GM23338 (cell line): ENCODE results near the gene HNRNPF. TPM values are rescaled to one million over a fixed set of nuclear protein-coding genes. Genes with fewer than 3 reads are reported as not detected.

Experiments
- ATAC-seq: fragments of 200-7000 bp; cut with Tn5 transposase; 3 replicates; pipeline ENCODE4 v1.9.1; 2020
- DNase-seq: peaks from one replicate; pipeline ENCODE4 v3.0.0-alpha.2; 2015; ENCODE audit warnings: low spot score
- H2AFZ ChIP-seq: fragments of 200-600 bp; sonication (generic); 2 replicates; pipeline ENCODE4 v1.8.0; 2016; ENCODE audit warnings: antibody characterized with exemption, mild to moderate bottlenecking, moderate library complexity
- H3F3A ChIP-seq: fragments of 200-600 bp; sonication (generic); replicated peaks from 2 replicates; pipeline ENCODE4 v1.8.0; 2017; ENCODE audit warnings: antibody characterized with exemption, mixed run types, low read depth
- H3K27ac ChIP-seq: fragments of 200-600 bp; sonication (generic); 2 replicates; pipeline ENCODE4 v1.6.1; 2016; ENCODE audit warnings: low read depth
- H3K27me3 ChIP-seq: fragments of 200-600 bp; sonication (generic); 2 replicates; pipeline ENCODE4 v1.8.0; 2016; ENCODE audit warnings: mild to moderate bottlenecking, mixed run types, moderate library complexity; ENCODE audit not compliant: insufficient read depth
- H3K36me3 ChIP-seq: fragments of 200-600 bp; sonication (generic); 2 replicates; pipeline ENCODE4 v1.8.0; 2016; ENCODE audit warnings: mild to moderate bottlenecking; ENCODE audit not compliant: insufficient read depth
- H3K4me1 ChIP-seq: fragments of 200-600 bp; sonication (generic); 2 replicates; pipeline ENCODE4 v1.8.0; 2016; ENCODE audit warnings: mild to moderate bottlenecking, moderate library complexity; ENCODE audit not compliant: insufficient read depth
- H3K4me2 ChIP-seq: fragments of 200-600 bp; sonication (generic); 2 replicates; pipeline ENCODE4 v1.7.1; 2017; ENCODE audit warnings: mixed run types
- H3K4me3 ChIP-seq: fragments of 200-600 bp; sonication (generic); 2 replicates; pipeline ENCODE4 v1.6.1; 2016; ENCODE audit warnings: mixed run types
- H3K79me2 ChIP-seq: fragments of 200-600 bp; sonication (generic); replicated peaks from 2 replicates; pipeline ENCODE4 v1.8.0; 2017; ENCODE audit warnings: mild to moderate bottlenecking; ENCODE audit not compliant: insufficient read depth
- H3K9me2 ChIP-seq: fragments of 200-600 bp; sonication (generic); 2 replicates; pipeline ENCODE4 v1.8.0; 2017; ENCODE audit not compliant: insufficient read depth
- H4K20me1 ChIP-seq: fragments of 200-600 bp; sonication (generic); replicated peaks from 2 replicates; pipeline ENCODE4 v1.8.0; 2017; ENCODE audit warnings: mild to moderate bottlenecking; ENCODE audit not compliant: insufficient read depth
- H3K27ac Mint-ChIP-seq: 2 replicates; pipeline ENCODE4 v1.8.0; 2020; ENCODE audit warnings: inconsistent platforms, mild to moderate bottlenecking, moderate library complexity, mixed read lengths
- H3K27me3 Mint-ChIP-seq: 3 replicates; pipeline ENCODE4 v1.8.0; 2022; ENCODE audit warnings: low read depth, mild to moderate bottlenecking, moderate library complexity, mixed read lengths, inconsistent platforms; ENCODE audit not compliant: insufficient read depth, poor library complexity
- H3K36me3 Mint-ChIP-seq: 3 replicates; pipeline ENCODE4 v1.8.0; 2021; ENCODE audit warnings: low read depth, mild to moderate bottlenecking, inconsistent platforms, moderate library complexity, mixed read lengths
- H3K4me1 Mint-ChIP-seq: 3 replicates; pipeline ENCODE4 v1.8.0; 2020; ENCODE audit warnings: mild to moderate bottlenecking, inconsistent platforms, mixed read lengths
- H3K4me3 Mint-ChIP-seq: 3 replicates; pipeline ENCODE4 v1.8.0; 2021; ENCODE audit warnings: moderate library complexity, mild to moderate bottlenecking, inconsistent platforms, mixed read lengths
- H3K9me3 Mint-ChIP-seq: 3 replicates; pipeline ENCODE4 v1.8.0; 2020; ENCODE audit warnings: moderate library complexity, mild to moderate bottlenecking, inconsistent platforms, mixed read lengths
- CTCF ChIP-seq, 2 experiments: fragments of 200-600 bp in 1 of 2; sonication (generic) in 1 of 2; conservative IDR thresholded peaks; 2 replicates each; pipeline versions ENCODE4 v1.5.1 to v1.6.1; 2016 to 2017; ENCODE audit warnings: antibody characterized with exemption in 2 of 2, low read depth in 2 of 2, mild to moderate bottlenecking in 2 of 2, moderate library complexity in 1 of 2
- ETS1 ChIP-seq: IDR thresholded peaks from 2 replicates; pipeline ENCODE4 v1.6.1; 2016; ENCODE audit warnings: antibody characterized with exemption
- NANOG ChIP-seq: IDR thresholded peaks from 2 replicates; pipeline ENCODE4 v1.6.1; 2016; ENCODE audit warnings: antibody characterized with exemption, borderline replicate concordance
- POLR2AphosphoS5 ChIP-seq: IDR thresholded peaks from 2 replicates; pipeline ENCODE4 v1.6.1; 2016; ENCODE audit warnings: antibody characterized with exemption, low read depth
- REST ChIP-seq: IDR thresholded peaks from one replicate; pipeline ENCODE4 v1.6.1; 2018; ENCODE audit warnings: antibody characterized with exemption; ENCODE audit not compliant: unreplicated experiment
- ZNF114 ChIP-seq: fragments of 250-450 bp; sonication (Bioruptor Pico); IDR thresholded peaks from 2 replicates; pipeline ENCODE4 v1.5.0; 2020; ENCODE audit warnings: mild to moderate bottlenecking, moderate library complexity
- ZNF331 ChIP-seq: fragments of 250-450 bp; sonication (Bioruptor Pico); IDR thresholded peaks from 2 replicates; pipeline ENCODE4 v1.5.0; 2020; ENCODE audit warnings: low read depth, mild to moderate bottlenecking, moderate library complexity
- ZNF462 ChIP-seq: fragments of 250-450 bp; sonication (Bioruptor Pico); IDR thresholded peaks from 2 replicates; pipeline ENCODE4 v1.5.0; 2020; ENCODE audit warnings: mild to moderate bottlenecking, moderate library complexity
- polyA plus RNA-seq: library from polyadenylated mRNA; unstranded; fragments of >200 nt; fragmentation: Nextera tagmentation; extraction: Ambion mirVana; gene quantifications from 2 replicates; pipeline ENCODE4 v1.2.1, GENCODE V29; 2016
- total RNA-seq: library from RNA; depleted of rRNA; stranded (reverse); fragments of >200 nt; shearing (Covaris generic); gene quantifications from 2 replicates; pipeline ENCODE4 v1.2.3, GENCODE V29; 2014

HNRNPF gene
- total and polyA plus RNA-seq, 2 experiments from 2014 or later, result 210 to 378 TPM

- peaks cover 55% of the 10 kb centered on the region for H3K4me1 ChIP-seq
- TF ChIP-seq ZNF331 (CRISPR knock-in tag), result no peak
- no peak for TF ChIP-seq POLR2AphosphoS5
- TF ChIP-seq ZNF462 (CRISPR knock-in tag), result no peak
- no peak for TF ChIP-seq REST
- no peak for TF ChIP-seq ETS1
- TF ChIP-seq CTCF (conservative IDR thresholded peaks at IDR 0.05; ENCODE audit: low read depth in 2 of 2), result no peak
- TF ChIP-seq NANOG, result no peak
- no peak for TF ChIP-seq ZNF114
- peak overlapping the region; percentile 83 for H3K4me2 ChIP-seq
- no peak overlapping the region for H2AFZ ChIP-seq
- DNase-seq, result no peak
- H3K79me2 ChIP-seq, result peaks cover 96% of the 10 kb centered on the region
- H3K9me3 Mint-ChIP-seq, result peaks cover 3% of the 10 kb centered on the region; the same call in 1 of the 3 replicates
- H3F3A ChIP-seq, result peaks cover 11% of the 10 kb centered on the region
- no peak for ATAC-seq
- no peaks in the 10 kb centered on the region for H3K9me2 ChIP-seq
- H3K27me3 Mint-ChIP-seq, result peaks cover 26% of the 10 kb centered on the region
- 0 out of 2 replicates have a peak, but pooled peaks cover 8% of the 10 kb centered on the region for H3K36me3 ChIP-seq
- peak overlapping the region; percentile 86 for H3K4me3 ChIP-seq
- H3K27ac ChIP-seq, result peak overlapping the region; percentile 82
- H3K36me3 Mint-ChIP-seq, result peaks cover 43% of the 10 kb centered on the region
- peaks cover 53% of the 10 kb centered on the region for H3K4me1 Mint-ChIP-seq
- no peaks in the 10 kb centered on the region for H3K27me3 ChIP-seq
- H4K20me1 ChIP-seq, result peaks cover 64% of the 10 kb centered on the region
- peak overlapping the region; percentile 86 for H3K27ac Mint-ChIP-seq
- peak overlapping the region; percentile 61 for H3K4me3 Mint-ChIP-seq
Observed at GRCh38 chr10:43403911-43404703, 4.9 kb downstream of the HNRNPF start.
